WTC11 (cell line): ENCODE data around the gene GLOD5.

ENCODE experiments used
- ATF1 ChIP-seq: sonication (generic); formaldehyde crosslinking; IDR thresholded peaks from 2 replicates; pipeline ENCODE4 v1.8.1; 2023; ENCODE audit warnings: mild to moderate bottlenecking, moderate library complexity, missing genetic modification reagents
- CDX4 ChIP-seq: fragments of 250-450 bp; sonication (Bioruptor Pico); IDR thresholded peaks from 2 replicates; pipeline ENCODE4 v1.9.0; 2021; ENCODE audit warnings: moderate library complexity, mild to moderate bottlenecking, inconsistent platforms, borderline replicate concordance
- CREB1 ChIP-seq: sonication (generic); formaldehyde crosslinking; IDR thresholded peaks from 2 replicates; pipeline ENCODE4 v1.8.0; 2023; ENCODE audit warnings: mild to moderate bottlenecking, missing genetic modification reagents
- CTCF ChIP-seq: fragments of 200-600 bp; IDR thresholded peaks from 2 replicates; pipeline ENCODE4 v1.8.0; 2022; ENCODE audit warnings: antibody characterized with exemption
- TP53 ChIP-seq: sonication (generic); formaldehyde crosslinking; IDR thresholded peaks from 2 replicates; pipeline ENCODE4 v1.8.1; 2023; ENCODE audit warnings: mild to moderate bottlenecking, missing genetic modification reagents
- ZNF219 ChIP-seq: sonication (generic); formaldehyde crosslinking; IDR thresholded peaks from 2 replicates; pipeline ENCODE4 v1.8.0; 2023; ENCODE audit warnings: missing genetic modification reagents, mild to moderate bottlenecking, borderline replicate concordance
- ZNF416 ChIP-seq: fragments of 250-450 bp; sonication (Bioruptor Pico); IDR thresholded peaks from 2 replicates; pipeline ENCODE4 v1.9.0; 2021; ENCODE audit warnings: mild to moderate bottlenecking, inconsistent platforms
- TF ChIP-seq, protein P1 (sequence below): fragments of 250-450 bp; sonication (Bioruptor Pico); IDR thresholded peaks from 2 replicates; pipeline ENCODE4 v2.1.2; 2022; ENCODE audit warnings: mild to moderate bottlenecking, moderate library complexity
- TF ChIP-seq, protein P2 (sequence below): sonication (generic); formaldehyde crosslinking; IDR thresholded peaks from 2 replicates; pipeline ENCODE4 v1.8.0; 2022; ENCODE audit warnings: mild to moderate bottlenecking, missing genetic modification reagents

- TF ChIP-seq CTCF (no peak), CDX4 (no peak), TP53 (CRISPR knock-in tag) (no peak), CREB1 (no peak), ZNF416 (CRISPR knock-in tag) (no peak), ATF1 (CRISPR knock-in tag) (no peak), ZNF219 (no peak)
- TF ChIP-seq, protein P1, sequence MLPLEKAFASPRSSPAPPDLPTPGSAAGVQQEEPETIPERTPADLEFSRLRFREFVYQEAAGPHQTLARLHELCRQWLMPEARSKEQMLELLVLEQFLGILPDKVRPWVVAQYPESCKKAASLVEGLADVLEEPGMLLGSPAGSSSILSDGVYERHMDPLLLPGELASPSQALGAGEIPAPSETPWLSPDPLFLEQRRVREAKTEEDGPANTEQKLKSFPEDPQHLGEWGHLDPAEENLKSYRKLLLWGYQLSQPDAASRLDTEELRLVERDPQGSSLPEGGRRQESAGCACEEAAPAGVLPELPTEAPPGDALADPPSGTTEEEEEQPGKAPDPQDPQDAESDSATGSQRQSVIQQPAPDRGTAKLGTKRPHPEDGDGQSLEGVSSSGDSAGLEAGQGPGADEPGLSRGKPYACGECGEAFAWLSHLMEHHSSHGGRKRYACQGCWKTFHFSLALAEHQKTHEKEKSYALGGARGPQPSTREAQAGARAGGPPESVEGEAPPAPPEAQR, result no peak
- TF ChIP-seq, protein P2, sequence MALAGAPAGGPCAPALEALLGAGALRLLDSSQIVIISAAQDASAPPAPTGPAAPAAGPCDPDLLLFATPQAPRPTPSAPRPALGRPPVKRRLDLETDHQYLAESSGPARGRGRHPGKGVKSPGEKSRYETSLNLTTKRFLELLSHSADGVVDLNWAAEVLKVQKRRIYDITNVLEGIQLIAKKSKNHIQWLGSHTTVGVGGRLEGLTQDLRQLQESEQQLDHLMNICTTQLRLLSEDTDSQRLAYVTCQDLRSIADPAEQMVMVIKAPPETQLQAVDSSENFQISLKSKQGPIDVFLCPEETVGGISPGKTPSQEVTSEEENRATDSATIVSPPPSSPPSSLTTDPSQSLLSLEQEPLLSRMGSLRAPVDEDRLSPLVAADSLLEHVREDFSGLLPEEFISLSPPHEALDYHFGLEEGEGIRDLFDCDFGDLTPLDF (CRISPR knock-in tag), result no peak
These were observed 39.2 kb downstream of the GLOD5 start for GRCh38 chrX:48800574-48801279.
